Panc1 (cell line): ENCODE measurements around the gene ARHGEF10L. TPM values are rescaled to one million over a fixed set of nuclear protein-coding genes. Genes with fewer than 3 reads are reported as not detected.

Experiments used
- ATAC-seq: fragments of 200-7000 bp; cut with Tn5 transposase; 2 replicates; pipeline ENCODE4 v1.9.1; 2020; ENCODE audit warnings: mild to moderate bottlenecking, moderate library complexity
- BruUV-seq: library from RNA; stranded (reverse); fragments of 400-500 nt; replicated peaks from 2 replicates; lab custom pipeline; 2021; lab: Mats Ljungman, UMichigan
- CTCF ChIA-PET: fragments of 300-600 bp; sonication (Branson Sonifier 250); formaldehyde crosslinking; loops from one replicate; lab custom pipeline; 2022; ENCODE audit warnings: antibody characterized with exemption; lab: Charles Lee
- POLR2A ChIA-PET: fragments of 300-600 bp; sonication (Branson Sonifier 250); formaldehyde crosslinking; loops from one replicate; lab custom pipeline; 2022; ENCODE audit warnings: antibody characterized with exemption; lab: Charles Lee
- DNase-seq: peaks from one replicate; pipeline ENCODE4 v3.0.0-alpha.2; 2010; ENCODE audit warnings: low read depth, low spot score
- H3K27ac ChIP-seq: 2 replicates; pipeline ENCODE4 v1.5.1; 2011; ENCODE audit warnings: mild to moderate bottlenecking, low read length, inconsistent platforms
- H3K27me3 ChIP-seq: fragments of 200-500 bp; sonication (Bioruptor generic); 2 replicates; pipeline ENCODE4 v1.6.0; 2014; ENCODE audit warnings: low read length, inconsistent platforms; ENCODE audit not compliant: control insufficient read depth, insufficient read depth
- H3K36me3 ChIP-seq: fragments of 200-500 bp; sonication (Bioruptor generic); 2 replicates; pipeline ENCODE4 v1.5.1; 2014; ENCODE audit warnings: inconsistent platforms, mild to moderate bottlenecking, low read length, moderate library complexity; ENCODE audit not compliant: control insufficient read depth, insufficient read depth
- H3K4me1 ChIP-seq: 2 replicates; pipeline ENCODE4 v1.5.1; 2011; ENCODE audit warnings: inconsistent platforms, mild to moderate bottlenecking, low read length, moderate library complexity; ENCODE audit not compliant: control insufficient read depth, insufficient read depth
- H3K4me3 ChIP-seq, 2 experiments: 2 replicates each; pipeline ENCODE4 v1.5.1; 2011 to 2012; ENCODE audit warnings: low read depth in 2 of 2, low read length in 2 of 2, mild to moderate bottlenecking in 2 of 2, inconsistent platforms in 1 of 2, moderate library complexity in 1 of 2
- H3K9me3 ChIP-seq: fragments of 200-500 bp; sonication (Bioruptor generic); 2 replicates; pipeline ENCODE4 v1.5.1; 2014; ENCODE audit warnings: low read depth, mild to moderate bottlenecking, inconsistent platforms, low read length, moderate library complexity; ENCODE audit not compliant: control insufficient read depth, insufficient read depth
- POLR2AphosphoS5 ChIP-seq: IDR thresholded peaks from 2 replicates; pipeline ENCODE4 v1.6.1; 2012; ENCODE audit warnings: mild to moderate bottlenecking, low read depth, low read length, moderate library complexity
- SIN3A ChIP-seq: IDR thresholded peaks from 2 replicates; pipeline ENCODE4 v1.6.1; 2012; ENCODE audit warnings: low read depth, mild to moderate bottlenecking, low read length, moderate library complexity, borderline replicate concordance; ENCODE audit not compliant: insufficient read depth
- TCF7L2 ChIP-seq: IDR thresholded peaks from 2 replicates; pipeline ENCODE4 v1.6.1; 2011; ENCODE audit warnings: mild to moderate bottlenecking, low read depth, low read length, inconsistent platforms
- in situ Hi-C: cut with HindIII; loops from 2 replicates; pipeline ENCODE4 v1.10.0; 2016; ENCODE audit warnings: low sequenced_read_pairs, low pct_unique_long_range_greater_than_20kb
- intact Hi-C: fragments of 100-400 bp; cut with micrococcal nuclease; formaldehyde crosslinking; loops from one replicate; pipeline ENCODE4 v1.10.0; 2022; ENCODE audit not compliant: unreplicated experiment
- total RNA-seq: library from RNA; stranded (reverse); gene quantifications from one replicate; pipeline ENCODE4 v1.2.1, GENCODE V29; 2021; ENCODE audit not compliant: unreplicated experiment
- TF ChIP-seq, protein P1 (sequence below), 2 experiments: IDR thresholded peaks; 2 replicates each; pipeline ENCODE4 v1.6.1; 2011 to 2012; ENCODE audit warnings: low read depth in 2 of 2, control low read depth in 1 of 2, low read length in 1 of 2, mild to moderate bottlenecking in 1 of 2, moderate library complexity in 1 of 2; ENCODE audit not compliant: insufficient read depth in 1 of 2
- TF ChIP-seq, protein P2 (sequence below): fragments of 450-650 bp; IDR thresholded peaks from 2 replicates; pipeline ENCODE4 v1.5.1; 2017; ENCODE audit warnings: mild to moderate bottlenecking

The ARHGEF10L gene
- total RNA-seq, 1 experiment from 2014 or later = 5.9 TPM

DNA sequence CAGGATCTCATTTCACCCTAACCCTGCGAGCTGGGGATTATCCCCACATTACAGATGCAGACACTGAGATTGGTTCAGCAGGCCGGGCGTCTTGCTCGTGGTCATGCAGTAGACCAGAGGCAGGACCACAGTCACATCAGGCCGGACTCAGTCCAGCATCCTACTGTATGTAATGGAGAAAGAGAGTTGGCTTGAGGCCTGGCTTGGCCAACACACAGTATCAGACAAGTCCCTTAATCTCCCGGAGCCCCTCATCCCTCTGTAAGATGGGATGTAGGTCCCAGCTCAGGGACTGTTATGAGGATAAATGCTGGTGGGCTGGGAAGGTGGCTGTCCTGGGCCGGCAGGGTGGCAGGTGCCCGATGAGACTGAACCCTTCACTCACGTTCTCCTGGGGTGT lies 149.5 kb downstream of the ARHGEF10L start:
- ATAC-seq = no peak
- H3K4me1 ChIP-seq = no peaks in the 10 kb centered on the region
- intact Hi-C loops (no loop called here), in situ Hi-C loops (no loop called here)
- no peaks in the 10 kb centered on the region for H3K36me3 ChIP-seq
- no peaks in the 10 kb centered on the region for H3K9me3 ChIP-seq
- no TSS peak for BruUV-seq
- no peak overlapping the region for H3K27ac ChIP-seq
- H3K27me3 ChIP-seq = no peaks in the 10 kb centered on the region
- TF ChIP-seq SIN3A (no peak), TCF7L2 (no peak), POLR2AphosphoS5 (no peak)
- TF ChIP-seq, protein P1, sequence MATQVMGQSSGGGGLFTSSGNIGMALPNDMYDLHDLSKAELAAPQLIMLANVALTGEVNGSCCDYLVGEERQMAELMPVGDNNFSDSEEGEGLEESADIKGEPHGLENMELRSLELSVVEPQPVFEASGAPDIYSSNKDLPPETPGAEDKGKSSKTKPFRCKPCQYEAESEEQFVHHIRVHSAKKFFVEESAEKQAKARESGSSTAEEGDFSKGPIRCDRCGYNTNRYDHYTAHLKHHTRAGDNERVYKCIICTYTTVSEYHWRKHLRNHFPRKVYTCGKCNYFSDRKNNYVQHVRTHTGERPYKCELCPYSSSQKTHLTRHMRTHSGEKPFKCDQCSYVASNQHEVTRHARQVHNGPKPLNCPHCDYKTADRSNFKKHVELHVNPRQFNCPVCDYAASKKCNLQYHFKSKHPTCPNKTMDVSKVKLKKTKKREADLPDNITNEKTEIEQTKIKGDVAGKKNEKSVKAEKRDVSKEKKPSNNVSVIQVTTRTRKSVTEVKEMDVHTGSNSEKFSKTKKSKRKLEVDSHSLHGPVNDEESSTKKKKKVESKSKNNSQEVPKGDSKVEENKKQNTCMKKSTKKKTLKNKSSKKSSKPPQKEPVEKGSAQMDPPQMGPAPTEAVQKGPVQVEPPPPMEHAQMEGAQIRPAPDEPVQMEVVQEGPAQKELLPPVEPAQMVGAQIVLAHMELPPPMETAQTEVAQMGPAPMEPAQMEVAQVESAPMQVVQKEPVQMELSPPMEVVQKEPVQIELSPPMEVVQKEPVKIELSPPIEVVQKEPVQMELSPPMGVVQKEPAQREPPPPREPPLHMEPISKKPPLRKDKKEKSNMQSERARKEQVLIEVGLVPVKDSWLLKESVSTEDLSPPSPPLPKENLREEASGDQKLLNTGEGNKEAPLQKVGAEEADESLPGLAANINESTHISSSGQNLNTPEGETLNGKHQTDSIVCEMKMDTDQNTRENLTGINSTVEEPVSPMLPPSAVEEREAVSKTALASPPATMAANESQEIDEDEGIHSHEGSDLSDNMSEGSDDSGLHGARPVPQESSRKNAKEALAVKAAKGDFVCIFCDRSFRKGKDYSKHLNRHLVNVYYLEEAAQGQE (IDR thresholded peaks at IDR 0.05; ENCODE audit: insufficient read depth in 1 of 2, low read depth in 2 of 2, low read length in 1 of 2) = no peak
- TF ChIP-seq, protein P2, sequence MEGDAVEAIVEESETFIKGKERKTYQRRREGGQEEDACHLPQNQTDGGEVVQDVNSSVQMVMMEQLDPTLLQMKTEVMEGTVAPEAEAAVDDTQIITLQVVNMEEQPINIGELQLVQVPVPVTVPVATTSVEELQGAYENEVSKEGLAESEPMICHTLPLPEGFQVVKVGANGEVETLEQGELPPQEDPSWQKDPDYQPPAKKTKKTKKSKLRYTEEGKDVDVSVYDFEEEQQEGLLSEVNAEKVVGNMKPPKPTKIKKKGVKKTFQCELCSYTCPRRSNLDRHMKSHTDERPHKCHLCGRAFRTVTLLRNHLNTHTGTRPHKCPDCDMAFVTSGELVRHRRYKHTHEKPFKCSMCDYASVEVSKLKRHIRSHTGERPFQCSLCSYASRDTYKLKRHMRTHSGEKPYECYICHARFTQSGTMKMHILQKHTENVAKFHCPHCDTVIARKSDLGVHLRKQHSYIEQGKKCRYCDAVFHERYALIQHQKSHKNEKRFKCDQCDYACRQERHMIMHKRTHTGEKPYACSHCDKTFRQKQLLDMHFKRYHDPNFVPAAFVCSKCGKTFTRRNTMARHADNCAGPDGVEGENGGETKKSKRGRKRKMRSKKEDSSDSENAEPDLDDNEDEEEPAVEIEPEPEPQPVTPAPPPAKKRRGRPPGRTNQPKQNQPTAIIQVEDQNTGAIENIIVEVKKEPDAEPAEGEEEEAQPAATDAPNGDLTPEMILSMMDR = no peak
- CTCF ChIA-PET = no interaction called here
- no peak overlapping the region for H3K4me3 ChIP-seq
- POLR2A ChIA-PET = interaction anchor here (0.7 kb wide), 1 partner anchor 33 kb away, joined by 6 read pairs; no protein-coding TSS in a partner anchor
- DNase-seq = no peak

DNA sequence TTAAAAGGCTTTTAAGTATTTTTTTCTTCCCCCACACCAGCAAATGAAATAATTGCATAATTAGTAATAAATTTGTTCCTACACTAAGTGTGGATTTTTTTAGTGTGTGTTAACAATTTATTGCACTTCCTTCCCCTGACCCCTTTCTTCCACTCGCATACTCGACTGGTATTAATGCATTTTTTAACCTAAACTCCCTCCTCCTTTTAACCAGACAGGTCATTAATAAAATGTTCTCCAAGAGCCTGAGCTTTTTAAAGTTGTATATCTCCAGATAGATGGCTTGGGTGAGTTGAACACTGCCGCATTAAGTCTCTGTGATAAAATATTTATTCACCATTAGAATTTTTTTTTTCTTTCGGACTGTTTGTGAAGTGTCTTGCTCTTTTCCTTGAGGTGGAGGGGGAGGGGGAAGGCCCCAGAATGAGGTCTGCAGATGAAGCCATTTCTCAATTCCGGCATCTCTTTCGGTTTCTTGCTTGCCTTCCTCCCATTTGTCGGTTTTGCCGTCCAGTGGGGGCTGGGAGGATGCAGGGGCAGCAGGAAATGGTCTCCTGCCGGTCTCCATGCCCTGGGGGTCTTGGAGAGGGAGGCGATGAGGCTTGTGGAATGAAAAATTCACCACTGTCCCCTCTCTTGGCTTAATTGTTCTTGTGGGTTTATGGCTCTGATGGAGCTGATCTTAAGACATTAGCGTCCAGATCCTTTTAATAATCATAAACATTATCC lies 151.6 kb downstream of the ARHGEF10L start:
- Histone ChIP-seq H3K27me3 (no peaks in the 10 kb centered on the region), H3K27ac (no peak overlapping the region), H3K9me3 (no peaks in the 10 kb centered on the region), H3K4me3 (no peak overlapping the region), H3K4me1 (no peaks in the 10 kb centered on the region; the same call in 1 of the 2 replicates), H3K36me3 (no peaks in the 10 kb centered on the region)
- DNase-seq (no peak), ATAC-seq (no peak)
- ChIA-PET CTCF (no interaction called here), POLR2A (no interaction called here)
- in situ Hi-C loops (no loop called here), intact Hi-C loops (no loop called here)
- no TSS peak for BruUV-seq
- TF ChIP-seq, protein P2 = no peak
- no peak for TF ChIP-seq SIN3A
